GM19395 (cell line): Measurements from ENCODE around the gene RIPK3.
"Not testable (repeated sequence)": the region's sequence is repeated elsewhere in the genome, so short reads cannot be mapped to it uniquely, and the experiment has no call there.

Experiments
- ATAC-seq: cut with Tn5 transposase; IDR thresholded peaks from one replicate; pipeline ENCODE4 v1.9.1; 2021; ENCODE audit warnings: mild to moderate bottlenecking, moderate library complexity; ENCODE audit not compliant: unreplicated experiment

RIPK3 gene

GRCh38 chr14:24348186-24348585, 8.4 kb upstream of the RIPK3 start:
- no peak for ATAC-seq

- ATAC-seq: no peak
Observed at GRCh38 chr14:24347134-24347533, 7.3 kb upstream of the RIPK3 start.

DNA sequence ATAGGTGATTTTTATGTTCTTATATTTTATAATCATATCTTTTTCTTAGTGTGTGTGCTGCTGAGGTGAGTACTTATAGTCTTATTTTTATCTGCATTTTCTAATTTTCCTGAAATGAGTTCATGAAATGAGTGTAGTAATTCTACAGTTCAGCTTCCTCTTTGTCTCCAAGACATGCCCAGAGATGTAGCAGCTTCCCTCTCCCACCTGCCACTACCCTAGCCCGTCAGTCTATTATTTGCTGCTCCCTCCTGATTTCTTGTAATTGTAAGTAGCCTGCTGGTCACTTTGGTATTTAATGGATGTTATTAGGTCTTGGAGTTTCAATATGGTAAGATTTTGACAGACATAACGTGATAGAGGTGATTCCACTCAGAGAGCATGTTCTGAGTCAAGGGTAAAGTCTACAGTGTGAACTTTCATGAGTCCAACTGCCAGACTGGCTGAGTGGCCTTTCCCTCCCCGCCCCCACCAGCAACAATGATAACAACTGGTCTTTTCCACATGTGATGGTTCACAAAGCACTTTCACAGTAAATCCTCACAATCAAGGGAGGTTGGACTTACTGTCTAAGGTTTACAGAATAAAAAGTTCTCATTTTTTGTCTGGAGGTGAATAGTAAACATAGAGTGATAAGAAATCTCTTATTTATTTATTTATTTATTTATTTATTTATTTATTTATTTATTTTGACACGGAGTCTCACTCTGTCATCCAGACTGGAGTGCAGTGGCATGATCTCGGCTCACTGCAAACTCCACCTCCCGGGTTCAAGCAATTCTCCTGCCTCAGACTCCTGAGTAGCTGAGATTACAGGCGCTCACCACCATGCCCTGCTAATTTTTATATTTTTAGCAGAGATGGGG, 4.2 kb upstream of the RIPK3 start:
- ATAC-seq: no peak

DNA sequence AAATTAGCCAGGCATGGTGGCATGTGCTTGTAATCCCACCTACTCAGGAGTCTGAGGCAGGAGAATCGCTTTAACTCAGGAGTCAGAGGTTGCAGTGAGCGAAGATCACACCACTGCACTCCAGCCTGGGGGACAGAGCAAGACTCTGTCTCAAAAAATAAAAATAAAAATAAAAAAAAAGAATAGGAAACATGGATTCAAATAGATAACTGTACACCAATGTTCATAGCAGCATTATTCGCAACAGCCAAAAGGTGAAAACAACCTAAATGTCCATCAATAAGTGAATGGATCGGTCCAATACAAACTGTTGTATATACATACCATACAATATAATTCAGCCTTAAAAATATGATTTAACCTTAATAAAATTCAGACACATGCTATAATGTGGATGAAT, 3.1 kb upstream of the RIPK3 start:
- no peak for ATAC-seq

DNA sequence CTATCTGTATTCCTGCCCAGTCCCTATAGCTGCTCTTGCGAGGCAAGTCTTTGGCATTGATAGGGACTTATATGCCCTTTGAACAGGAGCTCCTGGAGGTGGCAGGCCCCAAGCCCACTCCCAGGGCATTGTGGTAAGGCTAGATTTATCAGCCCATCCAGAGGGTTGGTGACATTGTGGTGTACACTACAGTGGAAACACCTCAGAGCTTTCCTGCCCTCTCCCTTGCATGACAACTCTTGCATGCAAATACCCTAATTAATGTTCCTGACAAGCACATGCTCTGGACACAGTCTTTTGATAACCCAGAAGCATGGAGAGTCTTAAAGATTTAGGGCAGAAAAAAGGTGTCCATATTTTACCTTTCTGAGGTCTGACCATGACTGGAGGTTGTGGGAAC, 815 bp upstream of the RIPK3 start:
- ATAC-seq: no peak

DNA sequence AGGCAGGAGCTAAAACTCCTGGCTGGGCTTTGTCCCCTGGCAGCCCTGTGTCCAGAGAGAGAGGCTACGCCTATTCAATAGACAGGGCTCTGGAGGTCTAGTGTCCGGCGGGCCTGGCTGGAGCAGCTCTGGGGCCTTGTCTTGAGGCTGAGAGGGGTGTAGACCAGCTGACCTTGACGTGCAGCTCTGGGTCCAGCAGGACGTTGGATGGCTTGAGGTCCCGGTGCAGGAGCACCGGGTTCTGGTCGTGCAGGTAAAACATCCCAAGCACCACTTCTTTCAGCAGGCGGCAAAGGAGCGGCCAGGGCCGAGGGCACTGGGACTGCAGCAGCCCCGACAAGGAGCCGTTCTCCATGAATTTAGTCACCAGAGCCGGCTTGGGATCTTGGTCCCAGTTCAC, 948 bp downstream of the RIPK3 start:
- ATAC-seq: no peak

GRCh38 chr14:24337824-24338175, 2.0 kb downstream of the RIPK3 start:
- no peak for ATAC-seq

DNA sequence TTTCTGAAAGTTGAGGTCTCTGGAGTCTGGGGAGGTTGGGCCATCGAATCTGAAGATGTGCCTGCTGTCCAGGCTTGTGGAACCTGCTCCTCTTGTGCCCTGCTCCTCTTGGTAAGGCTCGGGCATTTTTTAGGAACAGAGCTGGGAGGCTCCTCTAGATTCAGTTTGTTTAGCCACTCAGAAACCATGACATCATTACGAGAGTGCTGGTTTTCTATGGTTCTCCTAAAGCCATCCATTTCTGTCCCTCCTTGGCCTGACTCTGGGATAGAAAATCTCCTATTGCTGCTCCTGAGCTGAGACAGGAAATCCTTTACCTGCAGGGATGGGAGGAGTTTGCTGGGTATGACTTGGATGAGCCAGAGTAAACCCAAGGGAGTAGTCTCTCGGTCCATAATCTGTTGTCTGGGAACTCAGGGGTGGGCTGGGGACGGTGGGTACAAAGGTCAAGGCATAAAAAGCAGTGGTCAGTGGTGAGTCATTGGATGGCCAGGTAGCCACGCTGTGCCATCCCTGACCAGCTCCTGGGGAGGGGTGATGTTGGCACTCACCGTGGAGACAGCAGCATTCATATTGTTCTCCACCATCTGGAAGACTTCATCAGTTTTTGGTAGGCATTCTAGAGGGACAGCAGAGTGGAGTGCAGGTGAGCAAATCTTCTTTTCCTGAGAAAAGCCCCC, 2.5 kb downstream of the RIPK3 start:
- ATAC-seq: no peak

GRCh38 chr14:24335461-24336171, 4.2 kb downstream of the RIPK3 start:
- no peak for ATAC-seq

GRCh38 chr14:24334431-24335291, 5.1 kb downstream of the RIPK3 start, which contains the start of gene ADCY4:
ADCY4 (minus strand) TSS chr14:24335071; CDS start chr14:24334652, 419 bp downstream.
- ATAC-seq: no peak

DNA sequence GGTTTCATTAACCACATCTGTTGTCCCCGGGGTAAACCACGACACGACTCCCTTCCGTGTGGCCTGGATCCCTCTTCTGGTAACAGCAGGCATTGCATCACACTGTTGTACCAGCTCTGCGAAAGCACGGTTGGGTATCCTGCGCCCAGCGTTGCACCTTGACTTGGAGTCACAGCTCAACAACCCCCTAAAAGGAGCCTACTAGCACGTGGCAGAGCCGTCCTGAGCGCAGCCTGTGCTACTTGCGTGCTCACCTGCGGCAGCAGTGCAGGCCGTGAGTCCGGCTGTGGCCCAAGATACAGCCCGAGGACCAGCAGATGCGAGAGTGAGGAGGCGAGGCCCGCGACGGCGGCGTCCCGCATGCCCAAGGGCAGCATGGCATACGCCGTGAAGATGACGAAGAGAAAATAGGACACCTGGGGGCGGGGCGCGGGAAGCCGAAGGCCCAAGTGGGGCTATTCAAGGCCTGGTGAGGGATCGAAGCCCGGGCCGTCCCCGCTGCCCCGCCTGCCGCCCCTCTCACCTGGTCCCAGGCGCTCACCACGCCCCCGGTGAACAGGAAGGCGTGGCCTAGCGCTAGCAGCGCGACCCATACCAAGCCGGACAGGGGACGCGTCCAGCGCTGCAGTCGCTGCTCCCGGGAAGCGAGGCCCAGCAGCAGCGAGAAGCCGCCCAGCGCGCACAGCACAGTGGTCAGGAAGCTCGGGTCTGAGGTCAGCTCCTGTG, 7.4 kb downstream of the RIPK3 start:
- peak; percentile 88 for ATAC-seq

DNA sequence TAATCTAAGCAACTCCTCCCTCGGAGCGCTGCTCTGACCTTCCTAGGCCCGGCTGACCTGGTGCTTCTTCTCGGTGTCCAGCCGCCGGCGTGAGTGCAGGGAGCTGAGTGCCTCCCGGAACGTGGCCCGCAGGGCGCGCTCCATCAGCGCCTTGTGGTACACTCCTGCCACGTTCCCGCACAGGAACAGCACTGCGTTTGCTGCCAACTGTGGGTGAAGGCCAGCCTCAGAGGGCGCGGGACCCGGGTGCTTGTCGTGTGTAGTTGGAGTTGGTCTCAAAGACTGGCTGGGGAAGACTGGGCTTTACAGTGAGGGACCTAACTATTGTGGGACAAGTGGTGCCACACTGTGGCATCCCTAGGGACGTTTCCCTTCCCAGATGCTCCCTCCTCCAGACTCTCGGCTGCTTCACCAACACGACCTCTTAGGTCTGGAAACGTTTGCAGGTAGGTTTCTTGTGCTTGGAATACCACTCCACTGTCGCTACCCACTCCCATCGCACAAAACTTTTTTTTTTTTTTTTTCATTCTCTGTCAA, 8.0 kb downstream of the RIPK3 start:
- ATAC-seq: no peak

DNA sequence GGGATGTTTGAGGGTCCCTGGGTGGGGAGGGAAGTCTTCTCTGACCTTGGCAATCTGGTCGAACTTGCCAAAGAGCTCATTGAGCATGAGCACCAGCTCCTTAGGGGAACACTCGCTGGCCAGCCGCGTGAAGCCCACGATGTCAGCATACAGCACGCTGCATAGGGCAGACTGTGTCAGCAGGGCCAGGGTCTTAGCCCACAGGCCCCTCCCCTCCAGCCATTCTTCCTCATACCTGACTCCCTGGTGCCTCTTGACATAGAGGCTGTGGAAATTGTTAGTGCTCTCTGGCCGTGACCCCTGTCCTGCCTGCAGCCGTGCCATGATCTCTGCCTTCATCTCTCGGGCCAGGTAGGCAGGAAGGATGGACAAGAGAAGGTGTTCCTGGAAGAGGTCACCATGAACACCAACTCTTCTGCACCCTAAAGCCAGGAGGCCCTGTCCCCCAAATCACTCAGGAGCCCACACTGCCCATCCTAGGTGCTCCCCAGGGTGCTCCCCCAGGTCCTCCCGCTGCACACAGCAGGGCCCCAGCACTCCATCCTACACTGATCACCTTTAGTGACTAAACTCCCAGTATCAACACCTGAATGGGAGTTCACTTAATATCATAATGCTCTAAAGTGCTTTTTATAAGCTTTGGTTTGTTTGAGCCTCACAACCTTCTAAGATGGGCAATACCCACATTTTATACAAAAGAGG, 8.7 kb downstream of the RIPK3 start:
- ATAC-seq: no peak

DNA sequence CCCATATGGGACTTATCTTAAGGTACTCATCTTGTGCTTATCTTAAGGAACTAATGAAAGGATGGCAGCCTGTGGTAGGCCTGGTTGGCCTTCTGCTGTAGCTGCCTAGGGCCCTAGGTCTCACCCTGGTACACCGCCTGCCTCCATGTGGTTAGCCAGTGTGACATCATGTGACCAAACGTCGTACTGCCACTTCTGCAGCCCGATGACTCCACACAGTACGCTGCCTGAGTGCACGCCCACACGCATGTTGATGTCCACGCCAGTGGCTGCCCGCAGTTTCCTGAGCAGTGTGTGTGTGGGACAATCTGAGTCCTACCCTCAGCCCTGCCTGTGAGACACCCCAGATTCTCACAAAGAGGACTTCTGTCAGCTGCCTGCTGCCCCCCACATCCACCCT, 10.1 kb downstream of the RIPK3 start:
- ATAC-seq: no peak

- no peak for ATAC-seq
Observed at GRCh38 chr14:24329073-24329663, 10.6 kb downstream of the RIPK3 start.

DNA sequence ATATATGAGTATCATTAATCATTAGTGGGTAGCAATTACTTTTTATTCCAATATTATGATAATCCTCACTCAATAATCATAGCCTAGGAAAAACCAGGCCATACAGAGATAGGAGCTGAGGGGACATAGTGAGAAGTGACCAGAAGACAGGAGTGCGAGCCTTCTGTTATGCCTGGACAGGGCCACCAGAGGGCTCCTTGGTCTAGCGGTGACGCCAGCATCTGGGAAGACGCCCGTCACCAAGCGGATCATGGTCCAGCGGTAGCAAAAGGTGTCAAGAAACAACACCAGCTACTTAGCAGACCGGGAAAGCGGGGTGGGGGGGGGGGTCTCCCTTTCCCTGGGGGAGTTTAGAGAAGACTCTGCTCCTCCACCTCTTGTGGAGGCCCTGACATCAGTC, 11.9 kb downstream of the RIPK3 start:
- ATAC-seq: not testable (repeated sequence)

GRCh38 chr14:24327303-24327702, 12.5 kb downstream of the RIPK3 start:
- no peak for ATAC-seq

- no peak for ATAC-seq
Observed at GRCh38 chr14:24325963-24326362, 13.8 kb downstream of the RIPK3 start.

- ATAC-seq: no peak
Observed at GRCh38 chr14:24325041-24325530, 14.7 kb downstream of the RIPK3 start.
